Activated CD4-positive, CD25-positive, alpha-beta regulatory T cell treated with anti-CD3 and anti-CD28 coated beads, Interleukin-2, amount 50 U/mL, for 16 hours (primary cell): Measurements from ENCODE around the gene C16orf96.

ENCODE experiments used
- DNase-seq: peaks from one replicate; pipeline ENCODE4 v3.0.0-alpha.2; 2020; ENCODE audit warnings: low read depth, low spot score

C16orf96 gene

GRCh38 chr16:4525634-4526277, 30.4 kb upstream of the C16orf96 start:
- DNase-seq, result no peak

DNA sequence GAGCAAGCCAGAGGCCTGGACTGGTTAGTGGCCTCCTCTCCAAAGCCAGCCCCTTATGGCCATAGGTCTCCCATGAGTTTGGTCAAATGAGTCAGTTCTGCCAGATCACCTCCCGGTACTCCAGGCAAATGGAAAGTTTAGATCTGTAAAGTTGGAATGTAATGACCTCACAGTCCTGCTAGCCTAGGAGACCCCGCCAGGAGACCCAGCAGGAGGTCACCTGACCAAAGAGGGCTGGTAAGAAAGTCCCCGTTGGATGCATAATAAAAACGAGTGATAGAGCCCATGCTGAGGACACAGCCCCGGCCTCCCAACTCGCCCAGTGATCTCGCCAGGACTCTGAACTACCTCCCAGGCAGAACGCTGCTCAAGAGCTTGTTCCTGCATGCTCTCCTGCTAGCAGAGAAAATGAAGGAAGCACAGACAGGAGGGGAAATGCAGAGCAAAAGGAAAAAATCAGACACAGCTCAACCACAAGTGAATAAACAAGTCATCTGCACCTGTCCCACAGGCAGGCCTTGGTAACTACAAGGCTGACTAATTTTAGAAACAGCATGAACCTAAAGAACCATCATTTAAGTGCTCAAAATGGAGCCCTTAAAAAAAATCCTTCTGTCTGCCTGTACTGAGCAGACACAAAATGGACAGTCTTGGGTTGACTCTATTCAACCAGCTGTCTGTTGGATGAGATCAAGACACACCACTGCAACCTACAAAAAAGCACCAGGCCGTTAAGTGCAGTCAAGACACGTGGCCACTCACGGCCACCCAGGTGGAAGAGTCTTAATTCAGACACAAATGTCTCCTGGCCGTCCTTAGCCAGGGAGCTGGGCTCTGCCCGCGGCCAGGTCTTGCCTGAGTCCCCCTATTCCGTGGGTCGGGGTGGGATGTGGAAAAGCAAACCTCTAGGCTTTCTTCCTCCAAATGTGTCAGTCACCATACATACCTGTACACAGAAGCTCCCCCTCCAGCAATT, 26.8 kb upstream of the C16orf96 start:
- DNase-seq, result no peak

- DNase-seq, result no peak
Observed at GRCh38 chr16:4531811-4532210, 24.3 kb upstream of the C16orf96 start.

GRCh38 chr16:4532238-4532637, 23.9 kb upstream of the C16orf96 start:
- no peak for DNase-seq

DNA sequence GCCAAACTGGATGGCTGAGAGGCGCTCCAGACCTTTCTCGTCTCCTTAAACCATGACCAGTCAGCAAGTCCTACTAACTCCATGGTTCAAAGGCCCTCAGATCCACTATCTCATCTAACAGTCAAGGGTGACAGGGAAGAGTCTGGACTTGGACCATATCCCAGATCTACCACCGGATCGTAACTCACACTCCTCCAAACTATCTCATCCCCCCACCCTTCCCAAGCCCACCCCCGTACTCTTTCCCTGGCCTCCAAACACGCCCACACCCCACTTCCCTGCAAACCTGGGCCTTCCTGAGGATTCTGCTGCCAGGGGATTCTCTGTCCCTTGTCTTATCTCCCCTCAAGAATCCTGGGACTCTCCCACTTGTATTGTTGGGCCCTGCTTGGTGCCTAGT, 22.6 kb upstream of the C16orf96 start:
- DNase-seq, result no peak

- DNase-seq, result no peak
Observed at GRCh38 chr16:4534151-4534790, 21.9 kb upstream of the C16orf96 start.

GRCh38 chr16:4535627-4536108, 20.5 kb upstream of the C16orf96 start:
- DNase-seq, result no peak

GRCh38 chr16:4536391-4537106, 19.6 kb upstream of the C16orf96 start:
- no peak for DNase-seq

DNA sequence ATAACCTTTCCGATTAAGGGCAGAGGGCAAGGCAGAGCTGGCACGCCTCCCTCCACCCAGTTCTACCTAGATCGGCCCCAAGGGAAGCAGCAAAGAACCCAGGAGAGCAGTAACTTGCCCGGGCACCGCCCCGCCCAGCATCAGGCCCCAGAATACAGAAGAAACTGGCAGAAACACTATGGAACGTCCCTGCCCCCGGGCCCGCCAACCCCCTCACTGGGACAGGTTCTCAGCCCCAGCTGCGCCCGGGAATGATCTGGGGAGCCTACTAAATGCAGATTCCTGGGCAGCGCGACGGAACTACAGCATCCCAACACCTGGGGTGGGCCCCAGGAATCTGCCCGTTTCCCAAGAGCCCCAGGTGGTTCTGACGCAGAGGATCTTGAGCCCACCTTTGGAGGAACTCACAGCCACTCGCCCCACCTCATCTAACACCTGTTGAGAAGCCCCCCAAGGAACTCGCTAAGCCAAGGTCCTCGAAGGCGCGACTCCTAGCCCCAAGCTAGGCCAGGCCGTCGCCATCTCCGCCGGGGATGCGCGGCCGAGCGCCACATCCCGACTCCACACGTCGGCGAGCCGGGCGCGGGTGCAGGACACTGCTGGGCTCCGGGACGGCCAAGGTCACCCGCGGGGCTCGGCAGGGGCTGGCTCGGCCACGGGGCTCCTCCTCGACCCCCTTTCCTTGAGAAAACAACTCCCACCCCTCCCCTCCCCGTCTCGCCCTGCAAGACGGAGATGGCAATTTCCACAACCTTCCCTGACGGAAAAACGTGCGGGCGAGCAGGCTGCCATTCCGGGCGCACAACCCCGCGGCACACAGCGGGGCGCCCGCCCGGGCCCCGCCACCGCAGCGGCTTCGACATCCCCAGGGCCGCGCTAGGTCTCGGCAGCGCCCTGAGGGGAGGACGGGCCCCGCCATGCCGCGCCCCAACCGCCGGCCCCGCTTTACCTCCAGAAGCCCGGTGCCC, 18.5 kb upstream of the C16orf96 start:
- DNase-seq, result no peak

DNA sequence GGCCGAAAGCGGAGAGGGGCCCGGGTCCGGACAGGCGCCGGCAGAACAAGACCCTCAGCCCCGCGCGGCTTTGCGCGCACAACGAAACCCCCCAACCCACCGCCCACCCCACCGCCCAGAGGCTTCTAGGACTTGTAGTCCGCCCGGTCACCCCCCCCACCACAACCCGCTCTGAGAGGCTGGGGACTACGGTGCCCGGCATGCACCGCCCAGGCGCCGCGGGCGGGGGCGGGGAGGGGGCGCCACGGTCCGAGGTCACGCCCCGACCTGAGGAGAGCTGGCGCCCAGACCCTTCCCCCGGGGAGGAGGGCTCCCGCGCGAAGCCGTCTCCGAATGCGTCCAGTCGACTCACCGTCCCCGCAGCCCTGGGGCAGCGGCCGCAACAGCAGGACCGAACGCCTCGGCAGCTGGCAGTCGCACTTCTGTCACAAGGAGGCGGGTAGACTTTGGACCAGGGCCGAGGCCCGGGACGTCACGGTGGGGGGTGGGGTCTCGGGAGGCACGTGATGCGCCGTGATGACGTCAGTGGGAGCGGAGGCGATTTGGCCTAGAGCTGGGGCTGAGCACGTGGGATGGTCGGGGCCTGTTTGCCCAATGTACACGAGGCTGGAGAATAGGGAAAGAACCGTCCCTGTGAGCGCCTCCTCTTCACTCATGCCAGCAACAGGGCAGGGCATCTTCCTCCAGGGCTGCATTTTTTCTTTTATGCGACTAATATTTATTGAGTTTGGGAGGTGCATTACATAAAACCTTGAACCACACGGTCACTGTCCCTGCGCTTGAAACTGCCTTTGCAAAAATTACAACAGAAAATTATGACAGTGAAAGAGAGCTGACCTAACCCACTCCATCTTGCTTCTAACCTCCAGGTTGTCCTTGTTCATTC, 17.5 kb upstream of the C16orf96 start, which contains the start of gene CDIP1:
Gene CDIP1, minus strand, starts transcription at position 424 of the 886 bp plus-strand sequence. CDS start 24,643 bp downstream, outside the sequence.
- peak; percentile 86 for DNase-seq

DNA sequence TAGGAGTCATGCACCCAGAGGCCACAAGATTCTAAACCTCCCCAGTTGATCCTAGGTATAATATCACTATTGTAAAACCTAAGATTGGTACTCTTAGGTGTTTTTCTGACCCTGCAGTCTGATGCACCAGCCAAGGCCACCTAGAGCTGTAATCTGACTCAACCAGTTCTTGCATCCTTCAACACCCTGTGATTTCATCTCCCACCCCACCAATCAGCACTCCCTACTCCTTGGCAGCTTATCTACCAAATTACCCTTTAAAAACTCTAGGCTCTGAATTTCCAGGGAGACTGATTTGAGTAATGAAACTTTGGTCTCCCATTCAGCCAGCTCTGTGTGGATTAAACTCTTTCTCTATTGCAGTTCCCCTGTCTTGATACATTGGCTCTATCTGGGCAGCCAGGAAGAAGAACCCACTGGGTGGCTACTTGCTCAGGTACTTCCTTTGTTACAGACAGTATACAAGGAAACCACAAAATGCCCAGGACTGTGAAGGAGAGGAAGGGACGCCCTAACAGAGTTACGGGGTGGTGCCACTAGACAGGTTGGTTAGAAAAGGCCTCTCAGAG, 16.3 kb upstream of the C16orf96 start:
- no peak for DNase-seq

DNA sequence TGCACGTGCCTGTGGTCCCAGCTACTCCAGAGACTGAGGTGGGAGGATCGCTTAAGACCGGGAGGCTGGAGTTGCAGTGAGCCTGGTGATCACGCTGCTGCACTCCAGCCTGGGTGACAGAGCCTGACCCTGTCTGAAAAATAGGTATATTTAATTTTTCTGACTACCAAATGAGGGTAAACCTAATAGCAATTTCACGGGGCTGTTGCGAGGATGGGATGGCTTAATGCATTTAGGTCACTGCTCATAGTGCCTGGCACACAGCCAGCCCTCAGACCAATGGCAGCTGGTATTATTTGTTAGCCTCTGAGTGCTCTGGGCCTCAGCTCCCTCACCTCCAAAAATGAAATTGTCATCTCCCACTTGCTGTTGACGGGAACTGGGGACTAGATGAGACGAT, 11.7 kb upstream of the C16orf96 start:
- DNase-seq, result no peak

DNA sequence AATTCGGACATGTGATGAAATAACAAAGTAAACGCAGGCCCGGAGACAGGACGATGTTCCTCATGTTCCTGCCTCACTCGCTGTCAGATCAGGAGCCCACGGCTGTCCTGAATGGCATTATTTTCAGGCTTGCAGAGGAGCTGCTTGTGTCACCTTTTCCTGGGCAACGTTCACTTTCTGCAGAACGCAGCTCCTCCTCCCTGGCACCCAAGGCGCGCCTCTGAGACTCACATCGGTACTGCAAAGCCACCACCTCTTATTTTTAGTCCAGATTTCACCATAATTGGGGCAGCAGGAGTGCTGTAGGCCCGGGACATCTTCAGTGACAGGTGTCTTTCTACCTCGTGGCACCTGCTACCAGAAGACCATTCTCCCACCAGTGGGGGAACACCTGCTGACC, 8.0 kb upstream of the C16orf96 start:
- no peak for DNase-seq

- DNase-seq, result no peak
Observed at GRCh38 chr16:4550591-4550990, 5.5 kb upstream of the C16orf96 start.

DNA sequence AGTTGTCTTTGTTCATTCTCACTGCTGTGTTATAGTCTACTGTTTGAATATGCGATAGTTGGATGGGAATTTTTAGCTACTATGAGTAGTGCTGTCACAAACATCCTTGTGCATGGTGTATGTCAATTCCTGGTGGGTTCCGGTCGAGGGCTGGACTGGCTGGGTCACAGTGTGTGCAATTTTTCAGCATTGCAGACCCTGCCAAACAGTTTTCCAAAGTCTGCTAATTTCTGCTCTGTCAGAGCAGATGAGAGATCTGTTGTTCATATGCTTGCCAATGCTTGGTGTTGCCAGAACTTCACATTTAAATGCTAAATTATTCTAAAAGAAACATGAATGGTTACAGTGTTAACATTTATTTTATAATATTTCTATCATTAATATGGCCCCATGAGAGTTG, 3.6 kb upstream of the C16orf96 start:
- DNase-seq, result no peak

DNA sequence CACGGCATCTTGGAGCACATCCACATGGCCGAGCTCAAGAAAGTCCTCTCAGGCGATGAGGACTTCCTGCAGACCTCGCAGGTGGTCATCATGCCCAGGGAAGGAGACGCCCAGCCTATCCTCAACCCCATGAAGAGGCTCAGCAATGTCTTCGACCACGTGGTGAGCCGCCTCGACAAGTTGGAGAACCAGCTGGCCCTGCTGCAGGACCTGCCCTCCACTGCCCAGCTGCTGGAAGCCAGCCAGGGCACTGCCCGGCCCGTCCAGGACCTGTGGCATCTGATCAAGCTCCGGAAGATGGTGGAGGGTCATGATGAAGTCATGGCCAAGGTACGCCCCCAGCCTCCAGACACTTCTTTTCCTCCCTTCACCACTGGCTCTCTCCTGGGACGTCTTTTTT, 440 bp downstream of the C16orf96 start:
- DNase-seq, result no peak

GRCh38 chr16:4557973-4558372, 1.8 kb downstream of the C16orf96 start:
- DNase-seq, result no peak

DNA sequence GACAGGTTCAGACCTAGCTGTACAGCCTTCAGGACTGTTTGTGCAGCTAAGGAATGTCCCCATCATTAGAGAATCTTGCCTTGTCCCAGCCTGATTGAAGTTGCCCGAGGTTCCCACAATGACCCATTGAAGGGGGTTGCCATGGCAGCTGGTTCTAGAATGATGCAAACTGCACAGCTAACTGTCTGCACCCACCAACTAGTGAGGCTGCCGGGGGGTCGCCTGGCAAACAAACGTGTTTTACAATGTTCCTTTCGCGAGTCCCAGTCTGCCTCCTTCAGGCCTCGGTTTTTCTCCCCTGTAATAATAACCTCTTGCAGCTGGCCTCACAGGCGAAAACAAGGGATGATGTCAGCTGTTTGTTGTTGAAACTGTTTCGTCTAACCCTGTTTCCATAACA, 5.5 kb downstream of the C16orf96 start:
- no peak for DNase-seq

- no peak for DNase-seq
Observed at GRCh38 chr16:4564661-4565267, 8.6 kb downstream of the C16orf96 start.
